Measurements from ENCODE around the gene LILRB3.
"Not testable (repeated sequence)": the region's sequence is repeated elsewhere in the genome, so short reads cannot be mapped to it uniquely, and the experiment has no call there.

Gene LILRB3

DNA sequence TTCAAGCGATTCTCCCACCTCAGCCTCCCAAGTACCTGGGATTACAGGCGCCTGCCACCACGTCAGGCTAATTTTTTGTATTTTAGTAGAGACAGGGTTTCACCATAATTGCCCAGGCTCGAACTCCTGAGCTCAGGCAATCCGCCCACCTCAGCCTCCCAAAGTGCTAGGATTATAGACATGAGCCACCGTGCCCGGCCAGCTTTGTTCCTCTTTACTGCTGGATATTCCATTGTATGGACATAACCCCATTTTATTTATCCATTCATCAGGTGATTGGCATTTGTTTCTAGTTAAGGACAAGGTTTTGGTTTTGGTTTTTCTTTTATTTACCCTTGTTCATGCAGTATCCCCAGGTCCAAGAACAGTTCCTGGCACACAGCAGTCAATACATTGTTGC, 26.3 kb downstream of the LILRB3 start:
- TF ChIP-seq, protein P1, sequence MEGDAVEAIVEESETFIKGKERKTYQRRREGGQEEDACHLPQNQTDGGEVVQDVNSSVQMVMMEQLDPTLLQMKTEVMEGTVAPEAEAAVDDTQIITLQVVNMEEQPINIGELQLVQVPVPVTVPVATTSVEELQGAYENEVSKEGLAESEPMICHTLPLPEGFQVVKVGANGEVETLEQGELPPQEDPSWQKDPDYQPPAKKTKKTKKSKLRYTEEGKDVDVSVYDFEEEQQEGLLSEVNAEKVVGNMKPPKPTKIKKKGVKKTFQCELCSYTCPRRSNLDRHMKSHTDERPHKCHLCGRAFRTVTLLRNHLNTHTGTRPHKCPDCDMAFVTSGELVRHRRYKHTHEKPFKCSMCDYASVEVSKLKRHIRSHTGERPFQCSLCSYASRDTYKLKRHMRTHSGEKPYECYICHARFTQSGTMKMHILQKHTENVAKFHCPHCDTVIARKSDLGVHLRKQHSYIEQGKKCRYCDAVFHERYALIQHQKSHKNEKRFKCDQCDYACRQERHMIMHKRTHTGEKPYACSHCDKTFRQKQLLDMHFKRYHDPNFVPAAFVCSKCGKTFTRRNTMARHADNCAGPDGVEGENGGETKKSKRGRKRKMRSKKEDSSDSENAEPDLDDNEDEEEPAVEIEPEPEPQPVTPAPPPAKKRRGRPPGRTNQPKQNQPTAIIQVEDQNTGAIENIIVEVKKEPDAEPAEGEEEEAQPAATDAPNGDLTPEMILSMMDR (IDR thresholded peaks at IDR 0.05; ENCODE audit: borderline replicate concordance, control extremely low read depth, extremely low read depth, insufficient read depth, missing control alignments): no peak
- in situ Hi-C loops (cut with MboI; ENCODE audit: low sequenced_read_pairs, unreplicated experiment): no loop called here
- no peak for DNase-seq (ENCODE audit: low spot score)

DNA sequence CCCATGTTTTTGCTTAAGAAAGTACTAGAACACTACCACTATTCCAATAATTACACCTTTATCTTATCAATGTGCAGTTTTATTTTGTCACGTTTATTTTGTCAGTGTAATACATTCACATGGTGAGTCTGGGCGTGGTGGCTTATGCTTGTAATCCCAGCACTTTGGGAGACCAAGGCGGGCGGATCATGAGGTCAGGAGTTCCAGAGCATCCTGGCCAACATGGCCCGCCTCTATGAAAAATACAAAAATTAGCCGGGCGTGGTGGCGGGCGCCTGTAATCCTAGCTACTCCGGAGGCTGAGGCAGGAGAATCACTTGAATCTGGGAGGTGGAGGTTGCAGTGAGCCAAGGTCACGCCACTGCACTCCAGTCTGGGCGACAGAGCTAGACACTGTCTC, 28.3 kb downstream of the LILRB3 start:
- in situ Hi-C loops (cut with MboI; ENCODE audit: low sequenced_read_pairs, unreplicated experiment); DNase-seq (ENCODE audit: low spot score): not testable (repeated sequence)

DNA sequence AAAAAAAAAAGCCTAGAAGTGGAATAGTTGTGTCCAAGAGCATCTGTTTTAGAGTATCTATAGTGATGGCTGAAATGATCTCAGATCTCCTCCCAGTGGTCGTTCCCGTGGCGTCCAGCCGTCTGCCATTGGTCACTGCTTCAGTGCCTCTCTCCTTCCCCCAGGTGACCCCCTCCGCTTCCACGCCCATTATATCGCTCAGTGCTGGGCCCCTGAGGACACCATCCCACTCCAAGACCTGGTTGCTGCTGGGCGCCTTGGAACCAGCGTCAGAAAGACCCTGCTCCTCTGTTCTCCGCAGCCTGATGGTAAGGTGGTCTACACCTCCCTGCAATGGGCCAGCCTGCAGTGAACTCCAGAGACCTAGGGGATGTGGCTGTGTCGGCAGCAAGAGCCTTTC, 29.8 kb downstream of the LILRB3 start:
- TF ChIP-seq, protein P1 (IDR thresholded peaks at IDR 0.05; ENCODE audit: borderline replicate concordance, control extremely low read depth, extremely low read depth, insufficient read depth, missing control alignments): no peak
- in situ Hi-C loops (cut with MboI; ENCODE audit: low sequenced_read_pairs, unreplicated experiment): no loop called here
- DNase-seq (ENCODE audit: low spot score): no peak

DNA sequence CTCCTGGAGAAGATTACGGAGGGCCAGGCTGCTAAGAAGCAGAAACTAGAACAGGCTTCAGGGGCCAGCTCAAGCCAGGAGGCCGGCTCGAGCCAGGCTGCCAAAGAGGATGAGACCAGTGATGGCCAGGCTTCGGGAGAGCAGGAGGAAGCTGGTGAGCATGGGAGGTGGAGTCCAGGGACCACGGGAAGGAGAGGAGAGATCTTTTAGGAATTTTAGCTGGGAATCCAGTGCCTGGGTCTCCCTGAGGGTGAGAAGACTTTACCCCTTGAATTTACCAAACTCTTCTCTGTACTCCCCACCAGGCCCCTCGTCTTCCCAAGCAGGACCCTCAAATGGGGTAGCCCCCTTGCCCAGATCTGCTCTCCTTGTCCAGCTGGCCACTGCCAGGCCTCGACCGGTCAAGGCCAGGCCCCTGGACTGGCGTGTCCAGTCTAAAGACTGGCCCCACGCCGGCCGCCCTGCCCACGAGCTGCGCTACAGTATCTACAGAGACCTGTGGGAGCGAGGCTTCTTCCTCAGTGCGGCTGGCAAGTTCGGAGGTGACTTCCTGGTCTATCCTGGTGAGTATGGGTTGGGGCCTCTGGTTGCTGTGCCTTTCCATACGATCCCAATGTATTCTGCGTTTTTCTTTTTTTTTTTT, 30.9 kb downstream of the LILRB3 start:
- in situ Hi-C loops (cut with MboI; ENCODE audit: low sequenced_read_pairs, unreplicated experiment): no loop called here
- TF ChIP-seq, protein P1 (IDR thresholded peaks at IDR 0.05; ENCODE audit: borderline replicate concordance, control extremely low read depth, extremely low read depth, insufficient read depth, missing control alignments): no peak
- DNase-seq (ENCODE audit: low spot score): no peak

DNA sequence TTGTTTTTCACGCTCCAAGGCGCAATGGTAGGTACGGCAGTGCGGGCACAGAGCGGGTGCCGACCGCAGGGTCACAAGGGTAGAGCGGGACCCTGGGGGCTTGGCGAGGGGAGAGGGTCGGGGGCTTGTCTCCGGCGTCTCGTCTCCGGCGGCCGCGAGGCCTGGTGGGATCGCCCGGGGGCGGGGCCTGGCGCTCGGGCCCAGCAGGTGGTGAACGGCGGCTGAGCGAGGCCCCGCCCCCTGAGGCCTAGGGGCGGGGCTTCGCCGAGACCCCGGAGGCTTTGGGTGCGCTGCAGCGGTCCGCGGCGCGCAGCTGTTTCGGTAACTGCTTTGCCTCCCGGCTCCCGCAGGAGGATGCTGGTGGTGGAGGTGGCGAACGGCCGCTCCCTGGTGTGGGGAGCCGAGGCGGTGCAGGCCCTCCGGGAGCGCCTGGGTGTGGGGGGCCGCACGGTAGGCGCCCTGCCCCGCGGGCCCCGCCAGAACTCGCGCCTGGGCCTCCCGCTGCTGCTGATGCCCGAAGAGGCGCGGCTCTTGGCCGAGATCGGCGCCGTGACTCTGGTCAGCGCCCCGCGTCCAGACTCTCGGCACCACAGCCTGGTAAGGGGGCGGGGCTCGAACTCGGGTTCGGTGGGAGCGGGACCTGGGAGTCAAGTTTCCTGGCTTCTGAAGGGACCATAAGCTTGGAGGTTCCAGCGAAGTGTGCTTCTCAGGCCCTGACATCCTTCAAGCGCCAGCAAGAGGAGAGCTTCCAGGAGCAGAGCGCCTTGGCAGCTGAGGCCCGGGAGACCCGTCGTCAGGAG, 31.6 kb downstream of the LILRB3 start, which contains the start of gene TSEN34:
TSEN34 (plus strand) TSS at position 298 of the 800 bp plus-strand sequence; CDS start at position 355, 57 bp downstream.
- TF ChIP-seq, protein P1 (IDR thresholded peaks at IDR 0.05; ENCODE audit: borderline replicate concordance, control extremely low read depth, extremely low read depth, insufficient read depth, missing control alignments): no peak
- in situ Hi-C loops (cut with MboI; ENCODE audit: low sequenced_read_pairs, unreplicated experiment): no loop called here
- peak; percentile 86 for DNase-seq (ENCODE audit: low spot score)

DNA sequence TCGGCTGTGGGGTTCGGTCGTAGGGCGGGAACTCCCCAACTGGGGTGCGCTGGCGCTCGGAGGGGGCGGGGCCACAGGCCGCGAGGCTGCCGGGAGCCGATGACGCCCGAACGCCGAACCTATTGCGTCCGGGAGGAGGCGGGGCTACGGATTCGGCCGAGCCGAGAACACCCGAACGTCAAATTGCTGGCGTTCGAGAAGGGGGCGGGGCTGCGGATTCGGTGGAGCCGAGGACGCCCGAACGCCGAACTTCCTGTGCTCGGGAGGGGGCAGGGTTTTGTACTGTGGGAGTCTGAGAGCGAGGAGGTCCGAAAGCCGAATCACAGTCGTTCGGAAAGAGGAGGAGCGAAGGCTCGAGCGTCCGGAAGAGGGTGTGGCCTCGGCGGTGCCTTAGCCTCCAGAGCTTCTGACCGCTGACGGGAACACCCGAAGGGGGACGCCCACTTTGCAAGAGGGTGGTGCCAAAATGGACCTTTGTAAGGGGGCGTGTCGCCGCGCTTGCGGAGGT, 32.2 kb downstream of the LILRB3 start:
- peak; percentile 92 for DNase-seq (ENCODE audit: low spot score)
- TF ChIP-seq, protein P1 (IDR thresholded peaks at IDR 0.05; ENCODE audit: borderline replicate concordance, control extremely low read depth, extremely low read depth, insufficient read depth, missing control alignments): no peak
- in situ Hi-C loops (cut with MboI; ENCODE audit: low sequenced_read_pairs, unreplicated experiment): no loop called here

Measured in GM13976 (cell line).